Panc1 (cell line): Measurements from ENCODE around the gene TMEM219. TPM values are rescaled to one million over a fixed set of nuclear protein-coding genes. Genes with fewer than 3 reads are reported as not detected.

ENCODE experiments used
- ATAC-seq: fragments of 200-7000 bp; cut with Tn5 transposase; 2 replicates; pipeline ENCODE4 v1.9.1; 2020; ENCODE audit warnings: mild to moderate bottlenecking, moderate library complexity
- BruUV-seq: library from RNA; stranded (reverse); fragments of 400-500 nt; replicated peaks from 2 replicates; lab custom pipeline; 2021; lab: Mats Ljungman, UMichigan
- CTCF ChIA-PET: fragments of 300-600 bp; sonication (Branson Sonifier 250); formaldehyde crosslinking; loops from one replicate; lab custom pipeline; 2022; ENCODE audit warnings: antibody characterized with exemption; lab: Charles Lee
- POLR2A ChIA-PET: fragments of 300-600 bp; sonication (Branson Sonifier 250); formaldehyde crosslinking; loops from one replicate; lab custom pipeline; 2022; ENCODE audit warnings: antibody characterized with exemption; lab: Charles Lee
- DNase-seq: peaks from one replicate; pipeline ENCODE4 v3.0.0-alpha.2; 2010; ENCODE audit warnings: low read depth, low spot score
- H3K27ac ChIP-seq: 2 replicates; pipeline ENCODE4 v1.5.1; 2011; ENCODE audit warnings: mild to moderate bottlenecking, low read length, inconsistent platforms
- H3K27me3 ChIP-seq: fragments of 200-500 bp; sonication (Bioruptor generic); 2 replicates; pipeline ENCODE4 v1.6.0; 2014; ENCODE audit warnings: low read length, inconsistent platforms; ENCODE audit not compliant: control insufficient read depth, insufficient read depth
- H3K36me3 ChIP-seq: fragments of 200-500 bp; sonication (Bioruptor generic); 2 replicates; pipeline ENCODE4 v1.5.1; 2014; ENCODE audit warnings: inconsistent platforms, mild to moderate bottlenecking, low read length, moderate library complexity; ENCODE audit not compliant: control insufficient read depth, insufficient read depth
- H3K4me1 ChIP-seq: 2 replicates; pipeline ENCODE4 v1.5.1; 2011; ENCODE audit warnings: inconsistent platforms, mild to moderate bottlenecking, low read length, moderate library complexity; ENCODE audit not compliant: control insufficient read depth, insufficient read depth
- H3K4me3 ChIP-seq, 2 experiments: 2 replicates each; pipeline ENCODE4 v1.5.1; 2011 to 2012; ENCODE audit warnings: low read depth in 2 of 2, low read length in 2 of 2, mild to moderate bottlenecking in 2 of 2, inconsistent platforms in 1 of 2, moderate library complexity in 1 of 2
- H3K9me3 ChIP-seq: fragments of 200-500 bp; sonication (Bioruptor generic); 2 replicates; pipeline ENCODE4 v1.5.1; 2014; ENCODE audit warnings: low read depth, mild to moderate bottlenecking, inconsistent platforms, low read length, moderate library complexity; ENCODE audit not compliant: control insufficient read depth, insufficient read depth
- POLR2AphosphoS5 ChIP-seq: IDR thresholded peaks from 2 replicates; pipeline ENCODE4 v1.6.1; 2012; ENCODE audit warnings: mild to moderate bottlenecking, low read depth, low read length, moderate library complexity
- SIN3A ChIP-seq: IDR thresholded peaks from 2 replicates; pipeline ENCODE4 v1.6.1; 2012; ENCODE audit warnings: low read depth, mild to moderate bottlenecking, low read length, moderate library complexity, borderline replicate concordance; ENCODE audit not compliant: insufficient read depth
- TCF7L2 ChIP-seq: IDR thresholded peaks from 2 replicates; pipeline ENCODE4 v1.6.1; 2011; ENCODE audit warnings: mild to moderate bottlenecking, low read depth, low read length, inconsistent platforms
- in situ Hi-C: cut with HindIII; loops from 2 replicates; pipeline ENCODE4 v1.10.0; 2016; ENCODE audit warnings: low sequenced_read_pairs, low pct_unique_long_range_greater_than_20kb
- intact Hi-C: fragments of 100-400 bp; cut with micrococcal nuclease; formaldehyde crosslinking; loops from one replicate; pipeline ENCODE4 v1.10.0; 2022; ENCODE audit not compliant: unreplicated experiment
- total RNA-seq: library from RNA; stranded (reverse); gene quantifications from one replicate; pipeline ENCODE4 v1.2.1, GENCODE V29; 2021; ENCODE audit not compliant: unreplicated experiment
- TF ChIP-seq, protein P1 (sequence below): fragments of 450-650 bp; IDR thresholded peaks from 2 replicates; pipeline ENCODE4 v1.5.1; 2017; ENCODE audit warnings: mild to moderate bottlenecking
- TF ChIP-seq, protein P2 (sequence below), 2 experiments: IDR thresholded peaks; 2 replicates each; pipeline ENCODE4 v1.6.1; 2011 to 2012; ENCODE audit warnings: low read depth in 2 of 2, control low read depth in 1 of 2, low read length in 1 of 2, mild to moderate bottlenecking in 1 of 2, moderate library complexity in 1 of 2; ENCODE audit not compliant: insufficient read depth in 1 of 2

Gene TMEM219
- total RNA-seq, 1 experiment from 2014 or later = 161 TPM

- H3K4me1 ChIP-seq = no peaks in the 10 kb centered on the region
- POLR2A ChIA-PET = interaction anchor here (0.6 kb wide), 2 partner anchors 123 to 191 kb away, joined by 6 to 8 read pairs; no protein-coding TSS in a partner anchor
- BruUV-seq = no TSS peak
- ATAC-seq (peak; percentile 67), DNase-seq (no peak)
- H3K9me3 ChIP-seq = no peaks in the 10 kb centered on the region
- TF ChIP-seq, protein P1, sequence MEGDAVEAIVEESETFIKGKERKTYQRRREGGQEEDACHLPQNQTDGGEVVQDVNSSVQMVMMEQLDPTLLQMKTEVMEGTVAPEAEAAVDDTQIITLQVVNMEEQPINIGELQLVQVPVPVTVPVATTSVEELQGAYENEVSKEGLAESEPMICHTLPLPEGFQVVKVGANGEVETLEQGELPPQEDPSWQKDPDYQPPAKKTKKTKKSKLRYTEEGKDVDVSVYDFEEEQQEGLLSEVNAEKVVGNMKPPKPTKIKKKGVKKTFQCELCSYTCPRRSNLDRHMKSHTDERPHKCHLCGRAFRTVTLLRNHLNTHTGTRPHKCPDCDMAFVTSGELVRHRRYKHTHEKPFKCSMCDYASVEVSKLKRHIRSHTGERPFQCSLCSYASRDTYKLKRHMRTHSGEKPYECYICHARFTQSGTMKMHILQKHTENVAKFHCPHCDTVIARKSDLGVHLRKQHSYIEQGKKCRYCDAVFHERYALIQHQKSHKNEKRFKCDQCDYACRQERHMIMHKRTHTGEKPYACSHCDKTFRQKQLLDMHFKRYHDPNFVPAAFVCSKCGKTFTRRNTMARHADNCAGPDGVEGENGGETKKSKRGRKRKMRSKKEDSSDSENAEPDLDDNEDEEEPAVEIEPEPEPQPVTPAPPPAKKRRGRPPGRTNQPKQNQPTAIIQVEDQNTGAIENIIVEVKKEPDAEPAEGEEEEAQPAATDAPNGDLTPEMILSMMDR = no peak
- TF ChIP-seq POLR2AphosphoS5 (no peak), SIN3A (no peak), TCF7L2 (no peak)
- TF ChIP-seq, protein P2, sequence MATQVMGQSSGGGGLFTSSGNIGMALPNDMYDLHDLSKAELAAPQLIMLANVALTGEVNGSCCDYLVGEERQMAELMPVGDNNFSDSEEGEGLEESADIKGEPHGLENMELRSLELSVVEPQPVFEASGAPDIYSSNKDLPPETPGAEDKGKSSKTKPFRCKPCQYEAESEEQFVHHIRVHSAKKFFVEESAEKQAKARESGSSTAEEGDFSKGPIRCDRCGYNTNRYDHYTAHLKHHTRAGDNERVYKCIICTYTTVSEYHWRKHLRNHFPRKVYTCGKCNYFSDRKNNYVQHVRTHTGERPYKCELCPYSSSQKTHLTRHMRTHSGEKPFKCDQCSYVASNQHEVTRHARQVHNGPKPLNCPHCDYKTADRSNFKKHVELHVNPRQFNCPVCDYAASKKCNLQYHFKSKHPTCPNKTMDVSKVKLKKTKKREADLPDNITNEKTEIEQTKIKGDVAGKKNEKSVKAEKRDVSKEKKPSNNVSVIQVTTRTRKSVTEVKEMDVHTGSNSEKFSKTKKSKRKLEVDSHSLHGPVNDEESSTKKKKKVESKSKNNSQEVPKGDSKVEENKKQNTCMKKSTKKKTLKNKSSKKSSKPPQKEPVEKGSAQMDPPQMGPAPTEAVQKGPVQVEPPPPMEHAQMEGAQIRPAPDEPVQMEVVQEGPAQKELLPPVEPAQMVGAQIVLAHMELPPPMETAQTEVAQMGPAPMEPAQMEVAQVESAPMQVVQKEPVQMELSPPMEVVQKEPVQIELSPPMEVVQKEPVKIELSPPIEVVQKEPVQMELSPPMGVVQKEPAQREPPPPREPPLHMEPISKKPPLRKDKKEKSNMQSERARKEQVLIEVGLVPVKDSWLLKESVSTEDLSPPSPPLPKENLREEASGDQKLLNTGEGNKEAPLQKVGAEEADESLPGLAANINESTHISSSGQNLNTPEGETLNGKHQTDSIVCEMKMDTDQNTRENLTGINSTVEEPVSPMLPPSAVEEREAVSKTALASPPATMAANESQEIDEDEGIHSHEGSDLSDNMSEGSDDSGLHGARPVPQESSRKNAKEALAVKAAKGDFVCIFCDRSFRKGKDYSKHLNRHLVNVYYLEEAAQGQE (IDR thresholded peaks at IDR 0.05; ENCODE audit: insufficient read depth in 1 of 2, low read depth in 2 of 2, low read length in 1 of 2) = no peak
- no peaks in the 10 kb centered on the region for H3K27me3 ChIP-seq
- H3K36me3 ChIP-seq = no peaks in the 10 kb centered on the region
- no peak within 1 kb of the TSS for H3K27ac ChIP-seq
- in situ Hi-C loops (no loop called here), intact Hi-C loops (no loop called here)
- peak within 1 kb of the TSS; percentile 40 to 51 for H3K4me3 ChIP-seq
- CTCF ChIA-PET = interaction anchor here (0.6 kb wide), 1 partner anchor 1030 kb away, joined by 3 read pairs; no protein-coding TSS in a partner anchor
These were observed 49.2 kb downstream of the TMEM219 start, which contains the start of gene DOC2A for GRCh38 chr16:30010844-30011713. Gene DOC2A, minus strand, starts transcription at chr16:30011027. Its CDS starts 805 bp downstream, at chr16:30010222.

GRCh38 chr16:30011714-30012504 is 50.0 kb downstream of the TMEM219 start:
- DNase-seq (no peak), ATAC-seq (no peak)
- no peaks in the 10 kb centered on the region for H3K4me1 ChIP-seq
- no TSS peak for BruUV-seq
- no peaks in the 10 kb centered on the region for H3K36me3 ChIP-seq
- H3K27me3 ChIP-seq = no peaks in the 10 kb centered on the region
- TF ChIP-seq, protein P1 = no peak
- TF ChIP-seq, protein P2 (IDR thresholded peaks at IDR 0.05; ENCODE audit: insufficient read depth in 1 of 2, low read depth in 2 of 2, low read length in 1 of 2) = no peak
- no peak for TF ChIP-seq SIN3A
- TF ChIP-seq TCF7L2 = no peak
- no peak for TF ChIP-seq POLR2AphosphoS5
- peak overlapping the region in 1 of 2 experiments; percentile 51; a peak in 1 of 4 replicates for H3K4me3 ChIP-seq
- POLR2A ChIA-PET = interaction anchor here (0.6 kb wide), 3 partner anchors 41 to 192 kb away, joined by 3 to 8 read pairs (median 6); no protein-coding TSS in a partner anchor
- in situ Hi-C loops (no loop called here), intact Hi-C loops (no loop called here)
- H3K9me3 ChIP-seq = no peaks in the 10 kb centered on the region
- CTCF ChIA-PET = interaction anchor here (0.6 kb wide), 1 partner anchor 1031 kb away, joined by 3 read pairs; no protein-coding TSS in a partner anchor
- no peak overlapping the region for H3K27ac ChIP-seq
